ENCODE results near the gene HS2ST1.
"Not testable (repeated sequence)": the region's sequence is repeated elsewhere in the genome, so short reads cannot be mapped to it uniquely, and the experiment has no call there.

The HS2ST1 gene

DNA sequence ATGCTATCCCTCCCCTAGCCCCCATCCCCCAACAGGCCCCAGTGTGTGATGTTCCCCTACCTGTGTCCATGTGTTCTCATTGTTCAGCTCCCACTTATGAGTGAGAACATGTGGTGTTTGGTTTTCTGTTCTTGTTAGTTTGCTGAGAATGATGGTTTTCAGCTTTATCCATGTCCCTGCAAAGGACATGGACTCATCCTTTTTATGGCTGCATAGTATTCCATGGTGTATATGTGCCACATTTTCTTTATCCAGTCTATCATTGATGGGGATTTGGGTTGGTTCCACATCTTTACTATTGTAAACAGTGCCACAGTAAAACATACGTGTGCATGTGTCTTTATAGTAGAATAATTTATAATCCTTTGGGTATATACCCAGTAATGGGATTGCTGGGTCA, 152.3 kb downstream of the HS2ST1 start:
- not testable (repeated sequence) for DNase-seq (ENCODE audit: low spot score)

DNA sequence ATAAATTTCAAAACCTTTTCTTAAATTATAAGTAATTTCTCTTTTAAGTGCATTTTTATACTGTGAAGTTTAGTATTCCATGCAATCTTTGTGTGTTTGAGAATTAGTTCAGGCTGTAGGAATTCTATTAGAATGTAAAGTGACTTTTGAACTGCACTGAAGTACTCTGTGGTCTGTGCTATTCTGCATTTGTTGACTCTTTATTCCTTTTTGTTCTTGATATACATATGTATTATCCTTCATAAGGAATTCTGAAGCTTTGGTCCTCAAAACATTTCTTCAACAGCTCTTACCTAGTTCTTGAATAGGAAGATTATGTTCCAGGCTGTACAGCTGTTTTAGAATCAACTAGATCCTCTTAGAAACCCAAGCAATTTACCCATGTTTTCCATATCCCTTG, 158.0 kb downstream of the HS2ST1 start:
- no peak for DNase-seq (ENCODE audit: low spot score)

DNA sequence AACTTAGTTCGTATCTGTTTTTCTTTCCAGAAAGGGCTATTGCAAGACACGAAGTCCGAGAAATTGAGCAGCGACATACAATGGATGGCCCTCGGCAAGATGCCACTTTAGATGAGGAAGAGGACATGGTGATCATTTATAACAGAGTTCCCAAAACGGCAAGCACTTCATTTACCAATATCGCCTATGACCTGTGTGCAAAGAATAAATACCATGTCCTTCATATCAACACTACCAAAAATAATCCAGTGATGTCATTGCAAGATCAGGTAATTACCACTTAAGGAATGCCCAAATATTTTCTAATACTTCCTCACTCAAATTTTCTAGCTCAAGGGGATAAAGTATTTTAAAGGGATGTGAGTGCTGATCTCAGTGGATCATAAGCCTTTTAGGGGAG, 158.5 kb downstream of the HS2ST1 start:
- DNase-seq (ENCODE audit: low spot score) = no peak

DNA sequence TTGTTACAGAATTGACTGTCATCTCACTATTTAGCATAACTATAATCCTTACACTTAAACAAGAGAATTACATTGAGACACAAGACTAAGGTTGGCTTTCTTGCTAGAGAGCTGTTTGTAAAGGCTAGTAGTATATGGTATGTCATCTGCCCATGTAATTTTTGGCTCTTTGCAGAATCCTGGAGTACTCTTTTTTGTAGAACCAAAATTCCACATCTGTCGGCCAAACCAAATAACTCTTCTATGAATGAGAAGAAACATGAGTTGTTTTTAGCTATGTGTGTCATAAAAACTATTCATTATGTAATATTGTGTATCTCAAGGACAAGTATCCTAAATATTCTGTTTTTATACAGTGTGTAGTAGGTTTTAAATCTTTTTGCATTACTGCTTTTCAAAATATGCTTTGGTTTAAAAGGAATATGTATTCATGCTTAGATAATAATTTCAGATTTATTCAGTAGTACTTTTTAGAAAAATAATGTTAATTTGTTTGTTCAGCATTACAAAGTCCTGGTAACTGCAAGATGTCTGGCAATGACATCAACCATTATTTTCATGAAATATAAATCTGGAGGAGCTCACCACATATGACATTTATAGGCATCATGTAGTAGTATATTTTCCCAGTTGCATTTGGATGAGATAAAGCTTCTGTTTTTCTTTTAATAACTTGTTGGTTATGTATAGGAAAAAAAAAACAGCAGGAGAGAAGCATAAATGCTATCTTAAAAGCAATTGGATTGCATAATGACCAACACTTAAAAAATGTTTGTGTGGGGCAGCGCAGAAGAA, 159.8 kb downstream of the HS2ST1 start:
- DNase-seq (ENCODE audit: low spot score) = no peak

DNA sequence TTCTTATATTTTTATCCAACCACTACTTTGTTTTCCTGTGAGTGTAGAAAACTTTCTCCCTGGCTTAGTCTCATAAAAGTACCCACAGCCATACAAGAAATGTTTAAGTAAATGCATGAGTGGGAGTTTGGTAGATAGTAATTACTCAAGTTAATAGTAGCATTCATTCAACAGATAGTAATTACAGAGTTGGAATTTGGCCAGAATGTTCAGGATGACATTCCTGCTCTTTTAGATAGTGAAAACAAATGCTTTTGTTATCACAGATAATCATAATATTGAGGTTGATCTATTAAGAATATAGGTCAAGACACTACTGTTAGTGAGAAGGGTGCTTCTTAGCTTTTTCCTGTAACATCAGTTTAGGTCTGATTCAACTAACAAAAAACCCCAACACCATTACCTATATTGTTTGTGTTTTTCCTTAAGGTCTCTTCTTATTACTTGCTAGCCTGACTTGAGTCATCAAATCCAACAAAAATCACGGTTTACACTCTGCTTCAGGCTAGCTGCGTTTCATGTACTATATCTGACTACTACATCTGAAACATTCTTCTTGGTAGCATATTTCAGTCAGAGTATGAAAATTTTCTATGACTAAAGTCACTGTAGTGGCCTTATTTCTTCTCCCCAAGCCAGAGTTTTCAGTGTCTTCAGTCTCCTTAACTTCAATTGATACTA, 163.7 kb downstream of the HS2ST1 start:
- DNase-seq (ENCODE audit: low spot score) = no peak

DNA sequence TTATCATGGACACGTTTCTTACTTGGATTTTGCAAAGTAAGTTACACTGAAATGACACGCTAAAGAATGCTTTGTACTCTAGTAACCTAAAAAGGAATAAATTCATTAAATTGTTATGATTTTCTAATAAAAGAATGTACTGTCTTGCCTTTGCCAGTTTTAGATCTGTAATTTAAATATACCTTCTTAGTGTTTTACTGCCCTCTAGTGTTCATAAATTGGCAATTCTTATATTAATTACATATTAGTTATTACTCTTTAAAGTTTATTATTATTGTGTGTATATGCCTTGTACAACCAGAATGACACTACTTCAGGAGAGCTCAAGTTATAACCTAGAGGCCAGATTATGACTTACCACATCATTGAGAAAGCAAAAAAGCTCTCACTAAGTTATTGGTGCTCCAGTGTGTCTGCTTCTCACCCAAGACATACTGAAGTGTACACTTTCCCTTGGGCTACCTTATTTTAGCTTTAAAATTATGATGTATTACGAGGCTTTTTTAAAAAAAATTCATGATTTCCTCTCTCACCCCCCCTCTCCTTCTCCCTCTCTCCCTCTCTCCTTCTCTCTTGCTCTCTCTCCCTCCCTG, 169.9 kb downstream of the HS2ST1 start:
- DNase-seq (ENCODE audit: low spot score) = peak; percentile 50

DNA sequence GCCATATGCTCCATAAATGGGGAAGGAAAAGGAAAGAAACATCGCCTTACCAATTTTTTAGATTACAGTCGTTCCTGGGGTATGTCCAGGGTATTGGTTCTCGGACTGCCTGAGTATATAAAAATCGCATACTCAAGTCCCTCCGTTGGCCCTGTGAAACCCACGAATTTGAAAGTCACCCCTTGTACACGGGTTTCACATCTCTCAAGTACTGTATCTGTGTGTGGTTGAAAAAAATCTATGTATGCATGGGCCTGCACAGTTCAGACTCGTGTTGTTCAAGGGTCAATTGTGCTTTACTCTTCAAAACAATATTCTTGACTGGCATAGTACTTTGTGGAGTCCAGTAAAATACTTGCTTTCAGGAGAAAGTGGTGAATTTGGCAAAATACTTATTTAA, 171.7 kb downstream of the HS2ST1 start:
- no peak for DNase-seq (ENCODE audit: low spot score)

DNA sequence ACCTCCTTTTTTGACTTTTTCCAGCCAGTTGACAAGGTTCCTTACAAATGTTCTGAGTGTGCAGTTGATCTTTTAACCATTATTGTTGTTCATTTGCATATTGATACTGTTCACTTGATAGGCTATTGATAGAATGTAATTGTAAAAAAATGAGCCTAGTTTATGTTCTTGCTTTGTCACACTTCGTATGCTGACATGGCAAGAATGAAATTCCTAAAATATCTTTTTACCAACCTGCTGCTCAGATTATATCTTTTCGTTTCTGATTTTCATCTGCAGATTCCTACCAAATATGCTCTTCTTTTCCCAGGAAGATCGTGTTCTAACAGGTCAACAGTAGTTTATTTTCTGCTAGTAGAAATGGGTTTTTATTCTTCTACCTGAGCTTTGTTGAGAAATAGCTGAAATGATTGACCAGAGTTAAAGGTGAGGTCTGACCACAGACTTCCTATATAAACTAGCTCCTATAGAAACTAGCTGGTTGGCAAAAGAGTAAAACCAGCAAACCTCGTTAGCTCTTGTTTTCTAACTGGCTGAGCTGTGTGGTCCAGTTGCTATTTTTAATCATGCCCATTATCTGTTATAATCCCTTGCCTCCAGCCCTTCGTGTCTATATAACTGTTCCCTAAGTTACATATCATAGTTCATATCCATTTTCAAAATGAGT, 174.8 kb downstream of the HS2ST1 start:
- DNase-seq (ENCODE audit: low spot score) = no peak

DNA sequence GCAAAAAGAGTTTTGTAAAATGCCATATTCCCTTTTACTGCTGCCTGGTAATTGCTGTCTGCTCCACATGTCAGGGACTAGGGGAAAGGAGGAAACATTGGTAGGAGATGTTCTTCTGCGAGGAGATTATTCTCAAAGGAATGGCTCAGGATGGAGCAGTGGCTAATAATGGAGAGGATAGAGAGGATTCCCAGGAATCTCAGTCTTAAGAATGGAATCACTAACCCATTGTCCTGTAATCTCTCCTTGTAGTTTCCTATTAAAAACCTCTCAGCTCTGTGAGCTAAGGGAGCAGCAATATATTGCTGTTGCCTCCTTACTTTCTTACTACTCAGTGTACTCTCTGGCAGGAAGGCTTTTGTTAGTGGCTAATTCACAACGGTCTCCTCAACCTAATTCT, 175.4 kb downstream of the HS2ST1 start:
- DNase-seq (ENCODE audit: low spot score) = no peak

DNA sequence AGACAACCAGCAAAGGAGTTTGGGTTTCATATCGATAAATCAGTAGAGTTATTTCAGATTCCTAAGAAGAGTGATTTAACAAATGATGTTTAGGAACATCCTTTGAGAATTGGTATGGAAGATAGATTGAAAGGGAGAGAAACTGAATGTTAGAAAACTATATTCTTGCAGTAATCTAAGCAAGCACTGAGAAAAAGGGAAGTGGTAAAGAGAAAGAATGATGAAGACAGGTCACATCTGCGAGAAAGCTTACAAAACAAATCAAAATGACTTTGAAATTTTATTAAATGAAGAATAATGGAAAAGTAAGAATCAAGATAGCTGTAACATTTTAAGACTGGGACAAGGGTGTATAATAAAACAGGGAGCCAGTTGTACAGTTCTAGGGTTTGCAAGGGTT, 177.0 kb downstream of the HS2ST1 start:
- no peak for DNase-seq (ENCODE audit: low spot score)

DNA sequence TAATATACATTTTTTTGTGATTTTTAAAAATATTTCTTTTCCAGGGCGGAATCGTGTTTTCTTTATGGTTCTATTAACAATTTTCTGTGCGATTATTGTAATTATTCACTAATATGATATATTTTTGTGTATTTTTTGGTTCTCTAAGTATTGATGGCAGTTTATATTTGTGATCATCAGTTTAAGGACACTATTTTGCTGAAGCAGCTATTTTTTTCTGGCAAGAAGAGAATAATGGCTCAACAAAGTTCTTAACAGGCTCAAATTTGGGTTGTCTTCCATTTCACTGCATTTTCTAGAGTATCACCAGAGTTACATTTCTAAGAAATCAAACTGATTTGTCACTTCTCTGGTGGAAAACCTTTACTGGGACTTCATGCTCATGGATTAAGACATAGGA, 178.4 kb downstream of the HS2ST1 start:
- no peak for DNase-seq (ENCODE audit: low spot score)

DNA sequence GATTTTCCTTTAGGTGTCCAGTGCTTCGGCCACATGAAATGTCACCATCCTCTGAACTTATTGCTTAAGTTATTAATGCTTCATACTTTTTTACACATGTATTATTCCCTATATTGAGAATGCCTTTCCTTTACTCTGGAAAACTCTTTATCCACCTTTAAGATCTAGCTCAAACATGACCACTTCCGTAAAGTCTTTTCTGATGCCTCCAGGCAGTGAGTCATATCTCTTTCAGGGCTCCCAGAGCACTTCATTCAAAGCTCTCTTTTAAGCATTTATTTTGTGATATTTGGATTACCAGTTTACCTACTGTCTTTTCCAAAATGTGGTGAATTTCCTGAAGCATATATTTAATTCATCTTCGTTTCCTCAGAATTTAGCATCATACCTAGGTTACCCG, 178.9 kb downstream of the HS2ST1 start:
- DNase-seq (ENCODE audit: low spot score) = no peak

DNA sequence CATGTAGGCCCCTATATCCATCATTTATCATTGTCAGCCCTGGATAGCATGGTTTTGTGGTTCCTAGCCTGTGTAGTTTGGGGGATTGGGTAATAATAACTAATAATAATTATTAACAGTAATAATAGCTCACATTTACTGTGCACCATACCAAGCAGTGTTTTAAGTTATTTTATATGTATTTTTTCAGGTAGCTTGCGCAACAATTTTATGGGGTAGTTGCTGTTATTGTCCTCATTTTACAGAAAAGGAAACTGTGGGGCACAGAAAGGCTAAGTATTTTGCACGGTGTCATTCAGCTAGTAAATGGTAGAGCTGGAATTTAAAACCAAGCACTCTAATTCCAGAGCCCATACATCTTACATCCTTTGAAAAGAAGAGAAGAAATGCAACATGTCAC, 179.8 kb downstream of the HS2ST1 start:
- DNase-seq (ENCODE audit: low spot score) = no peak

DNA sequence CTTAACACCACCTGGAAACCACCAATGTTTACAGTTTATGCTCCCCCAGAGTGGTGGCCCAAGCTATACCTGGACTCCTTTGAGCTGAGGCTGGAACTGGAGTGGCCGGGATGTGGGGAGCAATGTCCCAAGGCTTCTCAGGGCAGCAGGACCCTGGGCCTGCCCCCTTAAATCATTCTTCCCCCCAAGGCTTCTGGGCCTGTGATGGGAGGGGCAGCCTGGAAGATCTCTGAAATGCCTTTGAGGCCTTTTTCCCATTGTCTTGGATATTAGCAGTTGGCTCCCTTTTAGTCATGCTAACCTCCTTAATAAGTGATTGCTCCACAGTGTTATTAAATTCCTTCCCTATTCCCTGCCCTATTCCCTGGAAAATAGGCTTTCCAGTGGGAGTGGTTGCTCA, 185.8 kb downstream of the HS2ST1 start:
- no peak for DNase-seq (ENCODE audit: low spot score)

DNA sequence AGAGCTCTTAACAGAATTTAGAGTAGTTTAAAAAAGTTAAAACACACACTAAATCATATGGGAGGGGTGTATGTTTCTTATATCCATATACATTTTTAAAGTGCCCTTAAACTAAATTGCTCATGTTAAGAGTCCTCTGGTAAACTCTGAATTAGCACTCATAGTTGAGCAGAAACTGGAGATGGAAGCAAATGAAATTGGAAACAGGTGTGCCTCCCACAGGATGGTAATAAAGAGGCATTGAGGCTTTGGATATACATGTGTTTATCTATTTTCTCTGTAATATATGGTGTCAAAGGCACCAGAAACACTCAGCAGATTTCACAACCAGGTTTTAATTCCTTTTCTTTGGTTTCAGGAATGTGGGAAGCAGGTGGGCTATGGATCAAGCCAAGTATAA, 188.6 kb downstream of the HS2ST1 start:
- no peak for DNase-seq (ENCODE audit: low spot score)

DNA sequence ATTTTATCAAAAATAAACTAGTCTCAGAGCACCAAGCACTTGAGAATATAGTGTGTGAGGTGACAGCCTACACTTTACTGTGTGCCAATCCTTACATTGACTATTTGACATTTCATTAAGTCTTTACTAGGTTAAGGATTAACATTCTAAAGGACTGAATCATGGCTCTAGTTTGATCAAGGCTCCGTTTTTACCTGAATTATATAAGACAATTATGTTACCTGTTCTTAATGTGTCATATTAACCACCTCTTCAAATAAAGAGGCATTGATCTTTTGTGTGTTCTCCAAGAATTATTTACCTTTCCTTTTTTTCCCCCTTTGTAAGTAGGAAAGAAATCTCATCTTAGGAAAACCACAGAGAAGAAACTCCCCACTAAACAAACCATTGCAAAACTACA, 189.7 kb downstream of the HS2ST1 start:
- DNase-seq (ENCODE audit: low spot score) = peak; percentile 6

DNA sequence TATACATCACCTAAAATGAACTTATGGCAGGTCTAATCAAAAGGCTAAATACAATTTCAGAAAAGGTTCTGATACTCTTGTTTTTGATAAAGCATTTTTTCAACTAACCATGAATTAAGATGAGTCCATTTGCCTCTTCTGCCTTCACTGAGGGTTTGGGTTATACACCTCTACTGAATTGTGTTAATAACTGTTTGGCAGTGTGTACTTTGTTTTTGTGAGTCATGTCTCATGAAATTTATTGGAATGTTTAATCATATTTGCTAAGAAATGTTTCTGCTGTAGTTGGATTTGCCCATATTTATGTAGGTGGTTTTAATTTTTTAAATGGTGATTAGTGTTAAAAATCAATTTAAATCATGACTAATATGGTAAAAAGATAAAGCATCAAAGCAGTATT, 190.5 kb downstream of the HS2ST1 start:
- DNase-seq (ENCODE audit: low spot score) = no peak

DNA sequence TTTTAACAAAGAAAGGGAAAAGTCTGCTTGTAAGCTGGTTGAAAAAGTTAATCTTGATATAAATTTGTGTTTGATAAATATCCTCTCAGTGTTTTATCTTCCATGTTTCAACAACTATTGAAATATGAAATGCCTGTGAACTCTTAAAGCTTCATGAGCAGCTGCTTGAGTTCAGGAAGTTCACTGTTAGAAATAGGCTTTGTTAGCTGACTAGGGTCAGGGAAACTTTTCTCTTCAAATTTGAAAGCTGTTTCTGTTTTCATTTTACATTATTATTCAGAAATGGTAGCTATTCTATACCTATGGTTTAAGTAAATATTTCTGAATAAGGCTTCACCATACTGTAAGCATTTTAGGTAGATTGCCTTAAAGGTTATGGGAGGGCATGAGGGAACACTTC, 191.7 kb downstream of the HS2ST1 start:
- DNase-seq (ENCODE audit: low spot score) = no peak

DNA sequence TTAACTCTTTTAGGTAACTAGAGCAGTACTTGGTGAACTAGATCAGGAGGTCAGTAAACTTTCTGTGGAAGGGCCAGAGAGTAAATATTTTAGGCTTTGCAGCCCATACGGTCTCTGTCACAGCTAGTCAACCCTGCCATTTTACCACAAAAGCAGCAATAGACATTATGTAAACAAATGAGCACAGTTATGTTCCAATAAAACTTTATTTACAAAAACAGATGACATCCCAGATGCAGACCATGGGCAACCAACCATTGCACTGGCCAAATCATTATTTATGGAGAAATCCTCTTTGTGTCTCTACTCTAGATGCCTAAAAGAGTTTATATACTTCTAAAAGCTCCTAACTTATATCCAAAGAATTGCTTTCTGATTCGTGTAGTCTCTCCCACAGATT, 192.4 kb downstream of the HS2ST1 start:
- no peak for DNase-seq (ENCODE audit: low spot score)

DNA sequence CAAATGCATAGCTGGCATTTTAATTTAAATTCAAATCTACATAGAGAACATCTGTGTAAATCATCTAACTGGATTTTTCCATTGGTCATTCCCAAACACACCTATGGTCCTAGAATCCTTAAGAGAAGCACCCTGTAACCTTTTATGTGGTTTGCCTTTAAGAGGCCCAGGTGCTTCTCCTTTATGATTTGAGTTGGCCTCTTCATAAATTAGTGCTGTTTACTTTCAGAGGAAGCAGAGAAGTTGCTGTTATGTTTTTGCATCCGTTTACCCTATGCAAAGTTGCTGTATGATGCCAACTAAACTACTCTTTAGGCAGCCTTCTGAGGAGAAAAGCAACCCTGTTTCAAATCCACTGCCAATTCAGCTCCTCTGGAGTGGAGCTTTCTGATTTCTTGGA, 193.8 kb downstream of the HS2ST1 start:
- DNase-seq (ENCODE audit: low spot score) = no peak

DNA sequence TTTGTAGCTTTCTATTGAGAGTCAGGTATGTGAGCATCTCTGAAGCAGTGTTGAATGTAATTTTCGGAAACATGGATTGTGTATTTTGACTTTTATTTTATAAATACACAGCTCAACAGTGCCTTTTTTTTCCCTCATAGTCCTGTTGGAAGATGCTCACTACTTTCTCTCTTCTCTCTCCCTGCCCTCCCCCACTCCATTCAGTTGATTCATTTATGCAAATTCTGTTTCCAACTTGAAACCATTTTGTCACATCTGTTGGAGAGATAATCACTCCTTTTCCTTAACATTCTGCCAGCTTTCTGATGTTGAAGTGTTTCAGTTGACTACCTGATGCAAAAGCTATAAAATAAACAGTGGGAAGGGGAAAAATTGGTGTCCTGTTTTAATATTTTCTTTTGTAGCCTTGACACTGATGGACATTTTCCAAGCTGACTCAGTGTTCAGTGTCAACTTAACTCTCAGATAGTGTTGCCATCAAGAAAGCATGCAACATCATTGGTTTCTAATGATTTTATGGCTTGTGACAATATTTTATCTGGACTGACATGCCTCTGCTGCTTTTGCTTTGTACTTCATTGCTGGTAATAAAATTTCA, 194.5 kb downstream of the HS2ST1 start:
- no peak for DNase-seq (ENCODE audit: low spot score)

DNA sequence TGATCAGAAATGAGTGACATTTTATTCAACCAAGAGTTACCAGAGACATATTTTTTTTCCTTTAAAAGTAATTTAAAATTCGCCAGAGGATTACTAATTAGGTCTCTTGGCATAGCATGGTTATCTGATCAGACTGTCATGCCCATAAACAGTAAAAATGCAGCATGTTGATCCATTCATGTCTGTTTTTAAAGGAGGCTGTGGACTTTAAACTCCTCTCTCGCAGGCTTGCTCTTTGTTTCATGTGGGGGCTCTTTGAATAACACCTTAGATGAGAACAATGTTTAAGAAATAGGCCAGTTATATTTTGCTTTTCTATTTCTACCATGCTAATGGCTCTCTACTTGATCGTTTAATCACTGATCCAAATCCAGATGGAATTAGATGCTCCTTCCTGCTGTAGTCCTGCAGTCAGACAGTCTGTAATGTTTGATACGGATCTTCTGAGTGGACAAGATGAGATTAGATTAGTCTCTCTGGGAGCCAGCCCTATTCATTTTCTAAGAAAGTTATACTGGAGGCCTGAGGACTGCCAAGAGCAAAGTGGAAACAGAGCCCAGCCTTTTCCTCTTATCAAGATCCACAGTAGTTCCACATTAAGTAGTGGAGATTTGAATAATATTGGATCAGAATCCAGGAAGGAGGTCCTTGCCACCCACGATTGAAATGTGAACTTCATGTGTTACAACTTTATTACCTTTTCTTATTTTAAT, 197.4 kb downstream of the HS2ST1 start:
- no peak for DNase-seq (ENCODE audit: low spot score)

All from LoVo (cell line).